OCI-LY3 (cell line): ENCODE data around the gene GRIP2.

Experiments used
- CTCF ChIP-seq: fragments of 200-600, 300-600 bp; sonication (generic); IDR thresholded peaks from 2 replicates; pipeline ENCODE4 v1.5.1; 2014; ENCODE audit warnings: antibody characterized with exemption, low read length, low read depth
- EZH2phosphoT487 ChIP-seq: fragments of 200-600 bp; shearing (Covaris generic); IDR thresholded peaks from 2 replicates; pipeline ENCODE4 v1.6.1; 2018; ENCODE audit warnings: antibody characterized with exemption, mixed run types, low read depth

- TF ChIP-seq CTCF (no peak), EZH2phosphoT487 (no peak)
Measured at GRCh38 chr3:14563946-14564539, 23.9 kb upstream of the GRIP2 start.
